A673 (cell line): ENCODE results near the gene MRPL47. TPM values are rescaled to one million over a fixed set of nuclear protein-coding genes. Genes with fewer than 3 reads are reported as not detected.

Source experiments
- BruUV-seq: library from RNA; stranded (reverse); fragments of 400-500 nt; replicated peaks from 2 replicates; lab custom pipeline; 2021; lab: Mats Ljungman, UMichigan
- CTCF ChIA-PET: fragments of 300-600 bp; sonication (Branson Sonifier 250); formaldehyde crosslinking; loops from one replicate; lab custom pipeline; 2022; ENCODE audit warnings: antibody characterized with exemption; lab: Charles Lee
- POLR2A ChIA-PET: fragments of 300-600 bp; sonication (Branson Sonifier 250); formaldehyde crosslinking; loops from one replicate; lab custom pipeline; 2022; ENCODE audit warnings: antibody characterized with exemption; ENCODE audit not compliant: low non-redundant PET; lab: Charles Lee
- DNase-seq: peaks from one replicate; pipeline ENCODE4 v3.0.0-alpha.2; 2015; ENCODE audit warnings: low spot score
- H3K27ac ChIP-seq: fragments of 200-600 bp; sonication (generic); 2 replicates; pipeline ENCODE4 v1.5.1; 2016; ENCODE audit warnings: mixed run types, low read depth, mild to moderate bottlenecking, mixed read lengths, antibody characterized with exemption, low read length; ENCODE audit not compliant: poor library complexity, severe bottlenecking
- H3K27me3 ChIP-seq: fragments of 200-600 bp; sonication (generic); replicated peaks from 2 replicates; pipeline ENCODE4 v1.6.1; 2017; ENCODE audit warnings: mixed run types, low read depth, mild to moderate bottlenecking, mixed read lengths, antibody characterized with exemption, low read length; ENCODE audit not compliant: insufficient read depth, poor library complexity
- H3K36me3 ChIP-seq: fragments of 200-600 bp; sonication (generic); 2 replicates; pipeline ENCODE4 v1.6.1; 2016; ENCODE audit warnings: mixed run types, mild to moderate bottlenecking, mixed read lengths, antibody characterized with exemption, low read length; ENCODE audit not compliant: insufficient read depth, poor library complexity, severe bottlenecking
- H3K4me1 ChIP-seq: fragments of 200-600 bp; sonication (generic); 2 replicates; pipeline ENCODE4 v1.6.1; 2017; ENCODE audit warnings: mixed run types, mild to moderate bottlenecking, mixed read lengths, antibody characterized with exemption, low read length; ENCODE audit not compliant: insufficient read depth, poor library complexity, severe bottlenecking
- H3K4me3 ChIP-seq: fragments of 200-600 bp; sonication (generic); 2 replicates; pipeline ENCODE4 v1.5.1; 2016; ENCODE audit warnings: low read depth, mixed run types, mild to moderate bottlenecking, mixed read lengths, low read length; ENCODE audit not compliant: poor library complexity, severe bottlenecking
- H3K9me3 ChIP-seq: fragments of 200-600 bp; sonication (generic); 2 replicates; pipeline ENCODE4 v1.6.1; 2016; ENCODE audit warnings: mixed run types, low read depth, mild to moderate bottlenecking, mixed read lengths, antibody characterized with exemption, low read length; ENCODE audit not compliant: poor library complexity, severe bottlenecking
- CTCF ChIP-seq: fragments of 300-800, 200-600 bp; sonication (generic); conservative IDR thresholded peaks from 2 replicates; pipeline ENCODE4 v1.5.1; 2017; ENCODE audit warnings: low read depth, mild to moderate bottlenecking, antibody characterized with exemption, low read length, moderate library complexity, mixed read lengths
- EZH2 ChIP-seq: fragments of 200-600 bp; sonication (generic); IDR thresholded peaks from 2 replicates; pipeline ENCODE4 v1.6.1; 2017; ENCODE audit warnings: borderline replicate concordance, low read depth, mild to moderate bottlenecking, mixed read lengths, antibody characterized with exemption, low read length; ENCODE audit not compliant: poor library complexity, severe bottlenecking
- intact Hi-C: fragments of 100-400 bp; cut with micrococcal nuclease; formaldehyde crosslinking; loops from one replicate; pipeline ENCODE4 v1.10.0; 2022; ENCODE audit not compliant: unreplicated experiment
- total RNA-seq: library from RNA; stranded (reverse); gene quantifications from 2 replicates; pipeline ENCODE4 v1.2.3, GENCODE V29; 2021

The MRPL47 gene
- total RNA-seq, 1 experiment from 2014 or later = 84.6 TPM

GRCh38 chr3:179642871-179643270 is 38.4 kb upstream of the MRPL47 start:
- POLR2A ChIA-PET = no interaction called here
- DNase-seq = no peak
- no peak overlapping the region for H3K27ac ChIP-seq
- CTCF ChIA-PET = no interaction called here
- H3K36me3 ChIP-seq = no peaks in the 10 kb centered on the region
- intact Hi-C loops = no loop called here
- H3K4me3 ChIP-seq = no peak overlapping the region
- TF ChIP-seq CTCF (no peak), EZH2 (no peak)
- BruUV-seq = no TSS peak
- no peaks in the 10 kb centered on the region for H3K9me3 ChIP-seq
- H3K4me1 ChIP-seq = no peaks in the 10 kb centered on the region
- no peaks in the 10 kb centered on the region for H3K27me3 ChIP-seq

DNA sequence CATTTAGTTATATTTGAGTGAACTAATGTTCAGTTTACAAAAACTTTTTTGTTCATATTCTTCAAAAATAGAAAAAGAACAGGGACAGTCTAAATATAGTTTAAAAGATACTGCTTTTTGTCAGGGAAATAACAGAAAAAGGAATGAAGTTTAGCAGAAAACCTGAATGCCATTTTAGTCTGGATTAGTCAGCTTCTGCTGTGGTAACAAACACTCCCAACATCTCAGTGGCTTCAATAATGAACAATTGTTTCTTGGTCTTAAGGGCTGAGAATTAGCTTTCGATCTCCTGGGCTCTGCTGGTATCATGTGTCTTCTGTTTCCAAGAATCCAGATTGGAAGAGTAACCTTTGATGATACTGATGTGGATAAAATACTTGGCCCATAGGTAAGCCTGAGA is 36.0 kb upstream of the MRPL47 start:
- CTCF ChIA-PET = no interaction called here
- no peak for TF ChIP-seq CTCF
- TF ChIP-seq EZH2 = no peak
- no TSS peak for BruUV-seq
- Histone ChIP-seq H3K4me3 (no peak overlapping the region), H3K27ac (no peak overlapping the region), H3K4me1 (no peaks in the 10 kb centered on the region), H3K9me3 (no peaks in the 10 kb centered on the region), H3K36me3 (no peaks in the 10 kb centered on the region), H3K27me3 (no peaks in the 10 kb centered on the region)
- no peak for DNase-seq
- intact Hi-C loops = no loop called here
- POLR2A ChIA-PET = no interaction called here

GRCh38 chr3:179630753-179631451 is 26.5 kb upstream of the MRPL47 start:
- DNase-seq = no peak
- intact Hi-C loops = no loop called here
- TF ChIP-seq CTCF = no peak
- TF ChIP-seq EZH2 = no peak
- BruUV-seq = no TSS peak
- H3K4me1 ChIP-seq = no peaks in the 10 kb centered on the region
- no peaks in the 10 kb centered on the region for H3K27me3 ChIP-seq
- ChIA-PET POLR2A (no interaction called here), CTCF (no interaction called here)
- no peak overlapping the region for H3K27ac ChIP-seq
- H3K36me3 ChIP-seq = no peaks in the 10 kb centered on the region
- no peaks in the 10 kb centered on the region for H3K9me3 ChIP-seq
- H3K4me3 ChIP-seq = no peak overlapping the region
